Measurements from ENCODE around the gene SMIM44.

The SMIM44 gene

GRCh38 chr19:3494051-3494450, 10.8 kb upstream of the SMIM44 start:
- ChIA-PET CTCF (interaction anchor here (0.6 kb wide), 1 partner anchor 65 kb away, joined by 3 read pairs; no protein-coding TSS in a partner anchor), POLR2A (ENCODE audit: low non-redundant PET) (no interaction called here)
- H3K27ac ChIP-seq = no peak overlapping the region
- DNase-seq (ENCODE audit: low spot score) = peak; percentile 59
- no peak for TF ChIP-seq CTCF (conservative IDR thresholded peaks at IDR 0.05; ENCODE audit: low read depth)

- DNase-seq (ENCODE audit: low spot score) = no peak
- ChIA-PET CTCF (interaction anchor here (0.6 kb wide), 1 partner anchor 65 kb away, joined by 3 read pairs; no protein-coding TSS in a partner anchor), POLR2A (ENCODE audit: low non-redundant PET) (no interaction called here)
- H3K27ac ChIP-seq = 0 out of 2 replicates have a peak overlapping the region, but pooled peaks have one; percentile 2
- no peak for TF ChIP-seq CTCF (conservative IDR thresholded peaks at IDR 0.05; ENCODE audit: low read depth)
These were observed 10.4 kb upstream of the SMIM44 start for GRCh38 chr19:3493651-3494050.

GRCh38 chr19:3492919-3493318, 9.7 kb upstream of the SMIM44 start:
- DNase-seq (ENCODE audit: low spot score) = no peak
- CTCF ChIA-PET = no interaction called here
- 0 out of 2 replicates have a peak overlapping the region, but pooled peaks have one; percentile 2 for H3K27ac ChIP-seq
- no peak for TF ChIP-seq CTCF (conservative IDR thresholded peaks at IDR 0.05; ENCODE audit: low read depth)
- POLR2A ChIA-PET (ENCODE audit: low non-redundant PET) = no interaction called here

GRCh38 chr19:3492131-3492839, 9.0 kb upstream of the SMIM44 start:
- POLR2A ChIA-PET (ENCODE audit: low non-redundant PET) = no interaction called here

GRCh38 chr19:3491396-3492119, 8.3 kb upstream of the SMIM44 start:
- no peak for TF ChIP-seq CTCF (conservative IDR thresholded peaks at IDR 0.05; ENCODE audit: low read depth)
- no peak for DNase-seq (ENCODE audit: low spot score)
- H3K27ac ChIP-seq = no peak overlapping the region
- POLR2A ChIA-PET (ENCODE audit: low non-redundant PET) = no interaction called here
- CTCF ChIA-PET = interaction anchor here (0.5 kb wide), 1 partner anchor 53 kb away, joined by 3 read pairs; no protein-coding TSS in a partner anchor

More at GRCh38 chr19:3492131-3492839, 9.0 kb upstream of the SMIM44 start:
- TF ChIP-seq CTCF (conservative IDR thresholded peaks at IDR 0.05; ENCODE audit: low read depth) = no peak
- no peak overlapping the region for H3K27ac ChIP-seq
- CTCF ChIA-PET = interaction anchor here (0.5 kb wide), 1 partner anchor 53 kb away, joined by 3 read pairs; no protein-coding TSS in a partner anchor
- no peak for DNase-seq (ENCODE audit: low spot score)

GRCh38 chr19:3482507-3483225, 575 bp downstream of the SMIM44 start:
- POLR2A ChIA-PET (ENCODE audit: low non-redundant PET) = no interaction called here
- DNase-seq (ENCODE audit: low spot score) = no peak
- no peak for TF ChIP-seq CTCF (conservative IDR thresholded peaks at IDR 0.05; ENCODE audit: low read depth)
- 0 out of 2 replicates have a peak overlapping the region, but pooled peaks have one; percentile 4 for H3K27ac ChIP-seq
- CTCF ChIA-PET = interaction anchor here (0.6 kb wide), 1 partner anchor 175 kb away, joined by 8 read pairs; no protein-coding TSS in a partner anchor

All from RWPE1 (cell line).